NK-92 (cell line): ENCODE data around the gene SDS.

ENCODE experiments used
- DNase-seq: peaks from one replicate; lab custom pipeline; 2025; ENCODE audit not compliant: unreplicated experiment; lab: John Stamatoyannopoulos, UW

Gene SDS

GRCh38 chr12:113382206-113382605 lies 21.5 kb downstream of the SDS start:
- no peak for DNase-seq

GRCh38 chr12:113381220-113381619 lies 22.5 kb downstream of the SDS start:
- DNase-seq: no peak

GRCh38 chr12:113378291-113378690 lies 25.4 kb downstream of the SDS start:
- no peak for DNase-seq

- no peak for DNase-seq
These were observed 28.8 kb downstream of the SDS start for GRCh38 chr12:113374823-113375428.

GRCh38 chr12:113373969-113374368 lies 29.7 kb downstream of the SDS start:
- no peak for DNase-seq

- no peak for DNase-seq
These were observed 30.2 kb downstream of the SDS start for GRCh38 chr12:113373440-113373839.

- DNase-seq: no peak
These were observed 31.3 kb downstream of the SDS start for GRCh38 chr12:113372371-113372770.

GRCh38 chr12:113371808-113372207 lies 31.9 kb downstream of the SDS start:
- DNase-seq: no peak

- DNase-seq: no peak
These were observed 32.6 kb downstream of the SDS start for GRCh38 chr12:113370923-113371682.

- DNase-seq: no peak
These were observed 34.2 kb downstream of the SDS start for GRCh38 chr12:113369391-113369985.

- no peak for DNase-seq
These were observed 35.4 kb downstream of the SDS start for GRCh38 chr12:113368331-113368730.

GRCh38 chr12:113366827-113367226 lies 36.9 kb downstream of the SDS start:
- no peak for DNase-seq

- no peak for DNase-seq
These were observed 37.9 kb downstream of the SDS start for GRCh38 chr12:113365639-113366395.

- no peak for DNase-seq
These were observed 39.0 kb downstream of the SDS start for GRCh38 chr12:113364698-113365097.

GRCh38 chr12:113361574-113362370 lies 41.9 kb downstream of the SDS start:
- DNase-seq: no peak

GRCh38 chr12:113359939-113360748 lies 43.5 kb downstream of the SDS start:
- DNase-seq: no peak

- no peak for DNase-seq
These were observed 44.4 kb downstream of the SDS start for GRCh38 chr12:113359133-113359938.

GRCh38 chr12:113358381-113359132 lies 45.1 kb downstream of the SDS start, which contains the start of gene PLBD2:
TSS of gene PLBD2 (plus strand) at chr12:113358587. CDS start at chr12:113358601, 14 bp downstream.
- peak; percentile 66 for DNase-seq
